ENCODE data around the gene TLN1. TPM values are rescaled to one million over a fixed set of nuclear protein-coding genes. Genes with fewer than 3 reads are reported as not detected.

Gene TLN1
- total and polyA plus RNA-seq, 10 donors = 79.9 to 881 (median 469) TPM

- WGBS, 5 donors = 90 to 100% (median 94%) methylated on average over 3 of the region's 3 CpGs
- Histone ChIP-seq H3K36me3 (no peaks in the 10 kb centered on the region), H3K4me3 (no peak overlapping the region), H3K27ac (no peak overlapping the region), H3K9me3 (no peaks in the 10 kb centered on the region), H3K4me1 (peaks cover 5 to 39% (median 28%) of the 10 kb centered on the region in 6 donors), H3K27me3 (replicated peaks in 1 of 7) (no peaks in the 10 kb centered on the region)
- DNase-seq = no peak
- intact Hi-C loops (cut with DNase I; ENCODE audit: low total_unique reads) = loop anchor here (10.0 kb wide), 1 partner anchor 63 kb away; the partner anchor contains the start of gene TESK1
- TF ChIP-seq POLR2A (IDR thresholded peaks at IDR 0.05) (no peak), POLR2AphosphoS5 (IDR thresholded peaks at IDR 0.05) (no peak), CTCF (IDR thresholded peaks at IDR 0.05 in 8 of 11, conservative IDR thresholded peaks at IDR 0.05 in 3 of 11) (no peak)
These were observed 64.1 kb downstream of the TLN1 start for GRCh38 chr9:35667939-35668338.

GRCh38 chr9:35666549-35666948 is 65.4 kb downstream of the TLN1 start:
- no peaks in the 10 kb centered on the region for H3K9me3 ChIP-seq
- H3K4me1 ChIP-seq = peaks cover 16 to 53% (median 41%) of the 10 kb centered on the region in 6 donors
- H3K36me3 ChIP-seq = peaks cover 0 to 12% (median under 1%) of the 10 kb centered on the region in 6 donors
- no peak overlapping the region for H3K27ac ChIP-seq
- H3K4me3 ChIP-seq = no peak overlapping the region
- DNase-seq = no peak
- 64 to 85% (median 75%) methylated on average over 5 of the region's 5 CpGs for WGBS, 5 donors
- H3K27me3 ChIP-seq (replicated peaks in 1 of 7) = no peaks in the 10 kb centered on the region
- TF ChIP-seq POLR2A (IDR thresholded peaks at IDR 0.05) (no peak), CTCF (IDR thresholded peaks at IDR 0.05 in 8 of 11, conservative IDR thresholded peaks at IDR 0.05 in 3 of 11) (no peak), POLR2AphosphoS5 (IDR thresholded peaks at IDR 0.05) (no peak)
- intact Hi-C loops (cut with DNase I; ENCODE audit: low total_unique reads) = loop anchor here (10.0 kb wide), 1 partner anchor 62 kb away; the partner anchor contains the start of gene TESK1

- DNase-seq = no peak
- Histone ChIP-seq H3K36me3 (peaks cover 0 to 17% (median 3%) of the 10 kb centered on the region in 6 donors), H3K9me3 (no peaks in the 10 kb centered on the region), H3K4me1 (peaks cover 20 to 58% (median 46%) of the 10 kb centered on the region in 6 donors), H3K27me3 (replicated peaks in 1 of 7) (no peaks in the 10 kb centered on the region), H3K4me3 (no peak overlapping the region), H3K27ac (peak overlapping the region in 2 of 8 donors; percentile 69 to 97)
- no peak for TF ChIP-seq POLR2A (IDR thresholded peaks at IDR 0.05)
- TF ChIP-seq CTCF (IDR thresholded peaks at IDR 0.05 in 8 of 11, conservative IDR thresholded peaks at IDR 0.05 in 3 of 11) = no peak
- TF ChIP-seq POLR2AphosphoS5 (IDR thresholded peaks at IDR 0.05) = no peak
- 71 to 91% (median 79%) methylated on average over 1 of the region's 1 CpG for WGBS, 5 donors
- intact Hi-C loops (cut with DNase I; ENCODE audit: low total_unique reads) = loop anchor here (10.0 kb wide), 1 partner anchor 61 kb away; the partner anchor contains the start of gene TESK1
These were observed 66.0 kb downstream of the TLN1 start for GRCh38 chr9:35666045-35666444.

- intact Hi-C loops (cut with DNase I; ENCODE audit: low total_unique reads) = loop anchor here (10.0 kb wide), 1 partner anchor 61 kb away; the partner anchor contains the start of gene TESK1
- H3K27ac ChIP-seq = peak overlapping the region in 6 of 8 donors; percentile 62 to 97 (median 78)
These were observed 66.5 kb downstream of the TLN1 start for GRCh38 chr9:35665471-35665818.

More at GRCh38 chr9:35665471-35665818, 66.5 kb downstream of the TLN1 start:
- H3K27me3 ChIP-seq (replicated peaks in 1 of 7) = no peaks in the 10 kb centered on the region
- no peaks in the 10 kb centered on the region for H3K9me3 ChIP-seq
- TF ChIP-seq POLR2AphosphoS5 (IDR thresholded peaks at IDR 0.05) (no peak), POLR2A (IDR thresholded peaks at IDR 0.05) (no peak), CTCF (IDR thresholded peaks at IDR 0.05 in 8 of 11, conservative IDR thresholded peaks at IDR 0.05 in 3 of 11) (no peak)
- DNase-seq = no peak
- peaks cover 20 to 64% (median 52%) of the 10 kb centered on the region in 6 donors for H3K4me1 ChIP-seq
- H3K36me3 ChIP-seq = peaks cover 0 to 23% (median 9%) of the 10 kb centered on the region in 6 donors
- WGBS, 5 donors = 17 to 23% (median 21%) methylated on average over 5 of the region's 5 CpGs
- peak overlapping the region; percentile 34 to 81 (median 58) for H3K4me3 ChIP-seq

Data from spleen (tissue), 11 donors.